K562 (cell line): ENCODE results near the gene RTP3. TPM values are rescaled to one million over a fixed set of nuclear protein-coding genes. Genes with fewer than 3 reads are reported as not detected.

Experiments used
- ATAC-seq: fragments of 200-7000 bp; cut with Tn5 transposase; 3 replicates; pipeline ENCODE4 v1.9.1; 2020; ENCODE audit warnings: moderate library complexity
- BruUV-seq: library from RNA; stranded (reverse); fragments of 400-500 nt; replicated peaks from 2 replicates; lab custom pipeline; 2021; lab: Mats Ljungman, UMichigan
- CTCF ChIA-PET: fragments of 300-600 bp; formaldehyde crosslinking; extraction: SDS; loops from one replicate; lab custom pipeline; 2021; ENCODE audit warnings: low intra/inter-chr PET ratio; lab: Yijun Ruan, JAX
- POLR2A ChIA-PET: fragments of 300-600, 350-650 bp; sonication (Branson Sonifier 250); formaldehyde crosslinking; extraction: SDS; loops from one replicate; lab custom pipeline; 2021; ENCODE audit warnings: antibody characterized with exemption, inconsistent platforms; lab: Yijun Ruan, JAX
- DNase-seq, 4 experiments: peaks; one replicate each; pipeline versions ENCODE4 v3.0.0 to v3.0.0-alpha.2; 2011 to 2018; ENCODE audit warnings: low spot score in 3 of 4, mixed read lengths in 3 of 4; ENCODE audit errors: extremely low read depth in 1 of 4
- FAIRE-seq: peaks from 2 replicates; lab custom pipeline; 2011; peaks lifted over from hg19 to GRCh38; lab: Jason Lieb, UNC
- H2AFZ ChIP-seq: 2 replicates; pipeline ENCODE4 v1.6.0; 2011; ENCODE audit warnings: low read depth, low read length, control low read depth, inconsistent platforms
- H3K27ac ChIP-seq: fragments of 200-600 bp; 3 replicates; pipeline ENCODE4 v1.8.0; 2011; ENCODE audit warnings: low read depth, mild to moderate bottlenecking, control low read depth, inconsistent platforms, low read length, moderate library complexity, mixed read lengths; ENCODE audit errors: extremely low read depth
- H3K27me3 ChIP-seq, 2 experiments: fragments of 300-600 bp in 1 of 2; 2 replicates in 1 of 2; 3 replicates in 1 of 2; pipeline versions ENCODE4 v1.6.0 to v1.8.0; 2011; ENCODE audit warnings: inconsistent platforms in 2 of 2, low read length in 2 of 2, mild to moderate bottlenecking in 1 of 2, mixed read lengths in 1 of 2, moderate library complexity in 1 of 2; ENCODE audit not compliant: control insufficient read depth in 2 of 2, insufficient read depth in 2 of 2
- H3K36me3 ChIP-seq: fragments of 300-600 bp; 3 replicates; pipeline ENCODE4 v1.8.0; 2011; ENCODE audit warnings: mild to moderate bottlenecking, low read length, inconsistent platforms; ENCODE audit not compliant: control insufficient read depth, insufficient read depth
- H3K4me1 ChIP-seq, 2 experiments: fragments of 200-600 bp in 1 of 2; replicated peaks in 1 of 2; 2 replicates in 1 of 2; 3 replicates in 1 of 2; pipeline versions ENCODE4 v1.5.1 to v1.8.0; 2011; ENCODE audit warnings: inconsistent platforms in 2 of 2, low read length in 2 of 2, mild to moderate bottlenecking in 1 of 2, mixed read lengths in 1 of 2, moderate library complexity in 1 of 2; ENCODE audit not compliant: control insufficient read depth in 2 of 2, insufficient read depth in 2 of 2
- H3K4me2 ChIP-seq: 2 replicates; pipeline ENCODE4 v1.6.1; 2011; ENCODE audit warnings: low read length, control low read depth, inconsistent platforms, mixed read lengths; ENCODE audit not compliant: insufficient read depth
- H3K4me3 ChIP-seq: fragments of 200-600 bp; sonication (generic), shearing (Covaris generic); 2 replicates; pipeline ENCODE4 v1.5.1; 2016; ENCODE audit warnings: control low read depth, inconsistent platforms
- H3K79me2 ChIP-seq: fragments of 200-600 bp; 3 replicates; pipeline ENCODE4 v1.8.0; 2011; ENCODE audit warnings: low read length, inconsistent platforms; ENCODE audit not compliant: control insufficient read depth, insufficient read depth
- H3K9ac ChIP-seq, 2 experiments: 2 replicates each; pipeline versions ENCODE4 v1.6.0 to v1.6.1; 2011; ENCODE audit warnings: low read depth in 2 of 2, low read length in 2 of 2, control low read depth in 1 of 2, inconsistent platforms in 1 of 2, mild to moderate bottlenecking in 1 of 2, mixed read lengths in 1 of 2; ENCODE audit not compliant: insufficient read depth in 1 of 2
- H3K9me1 ChIP-seq: one replicate; pipeline ENCODE4 v1.6.0; 2011; ENCODE audit warnings: inconsistent platforms, mild to moderate bottlenecking, low read length, moderate library complexity; ENCODE audit not compliant: control insufficient read depth, insufficient read depth
- H3K9me3 ChIP-seq: replicated peaks from 2 replicates; pipeline ENCODE4 v1.5.1; 2011; ENCODE audit warnings: low read depth, low read length, inconsistent platforms; ENCODE audit not compliant: control insufficient read depth, insufficient read depth
- H4K20me1 ChIP-seq: replicated peaks from 2 replicates; pipeline ENCODE4 v1.6.1; 2011; ENCODE audit warnings: low read length, inconsistent platforms, mixed read lengths; ENCODE audit not compliant: control insufficient read depth, insufficient read depth
- CBX2 ChIP-seq: fragments of 200-600 bp; sonication (generic); IDR thresholded peaks from one replicate; pipeline ENCODE4 v1.6.1; 2012; ENCODE audit warnings: mild to moderate bottlenecking, low read length, inconsistent platforms; ENCODE audit not compliant: insufficient read depth, poor library complexity, severe bottlenecking
- CBX8 ChIP-seq: fragments of 200-600 bp; sonication (generic); IDR thresholded peaks from 2 replicates; pipeline ENCODE4 v1.6.1; 2012; ENCODE audit warnings: borderline replicate concordance, mixed run types, low read depth, mild to moderate bottlenecking, moderate library complexity, mixed read lengths, low read length, control low read depth, inconsistent platforms; ENCODE audit not compliant: poor library complexity, severe bottlenecking; ENCODE audit errors: extremely low read depth
- ETV6 ChIP-seq, 3 experiments: fragments of 150-350 bp in 1 of 3; sonication (generic) in 1 of 3; formaldehyde crosslinking in 1 of 3; IDR thresholded peaks; 2 replicates each; pipeline versions ENCODE4 v1.6.1 to v1.8.0; 2014 to 2022; ENCODE audit warnings: borderline replicate concordance in 2 of 3, low read depth in 2 of 3, antibody characterized with exemption in 1 of 3, low read length in 1 of 3, mild to moderate bottlenecking in 1 of 3, missing genetic modification reagents in 1 of 3
- MECOM ChIP-seq: fragments of 250-450 bp; sonication (Bioruptor Pico); IDR thresholded peaks from 2 replicates; pipeline ENCODE4 v1.8.0; 2022; ENCODE audit warnings: inconsistent platforms
- NFIX ChIP-seq: fragments of 250-450 bp; sonication (Bioruptor Pico); IDR thresholded peaks from 2 replicates; pipeline ENCODE4 v1.4.0; 2020; ENCODE audit warnings: low read depth, mild to moderate bottlenecking, moderate library complexity
- SMAD3 ChIP-seq: fragments of 450-650 bp; formaldehyde crosslinking; conservative IDR thresholded peaks from 2 replicates; pipeline ENCODE4 v1.4.0; 2020; ENCODE audit warnings: mild to moderate bottlenecking
- THRAP3 ChIP-seq: fragments of 450-650 bp; IDR thresholded peaks from 2 replicates; pipeline ENCODE4 v1.6.1; 2016; ENCODE audit warnings: mild to moderate bottlenecking, inconsistent platforms, borderline replicate concordance
- WGBS: fragments of 100-300 bp; shearing (Covaris generic); methylation state at CpG from one replicate; pipeline ENCODE4 v1.1.6; 2016; ENCODE audit warnings: low coverage, mixed read lengths; ENCODE audit not compliant: insufficient coverage; ENCODE audit errors: missing lambda C conversion rate; 5-methylcytosine and 5-hydroxymethylcytosine counted together
- in situ Hi-C: fragments of 300-500 bp; cut with MboI; formaldehyde crosslinking; loops from 4 replicates; pipeline ENCODE4 v1.15.0; 2018; ENCODE audit warnings: inconsistent platforms, mixed read lengths
- intact Hi-C: fragments of 100-400 bp; cut with micrococcal nuclease; formaldehyde crosslinking; loops from 2 replicates; pipeline ENCODE4 v1.14.2; 2022
- polyA plus RNA-seq, 8 experiments: library from polyadenylated mRNA; depleted of rRNA in 4 of 8; stranded (reverse) in 5 of 8; unstranded in 3 of 8; fragments of >200 nt; fragmentation: Nextera tagmentation in 2 of 8; fragmentation: Illumina TruSeq in 1 of 8; extraction: Ambion mirVana in 2 of 8; extraction: Trizol in 1 of 8; gene quantifications; 2 replicates each; pipeline versions ENCODE4 v1.2.1 to v1.2.3, GENCODE V29; 2011 to 2014; ENCODE audit warnings: inconsistent platforms in 1 of 8, missing spikeins in 1 of 8
- total RNA-seq, 7 experiments: library from RNA; depleted of rRNA in 6 of 7; stranded (reverse); fragments of >200 nt in 6 of 7; fragmentation: Illumina TruSeq in 2 of 7; extraction: Trizol in 2 of 7; gene quantifications; 2 replicates each; pipeline versions ENCODE4 v1.2.1 to v1.2.3, GENCODE V29; 2011 to 2021; ENCODE audit warnings: low replicate concordance in 1 of 7
- TF ChIP-seq, protein P1 (sequence below): IDR thresholded peaks from 3 replicates; pipeline ENCODE4 v1.6.1; 2011; ENCODE audit warnings: borderline replicate concordance, mild to moderate bottlenecking; ENCODE audit not compliant: insufficient read length, insufficient read depth
- TF ChIP-seq, protein P2 (sequence below): sonication (generic); formaldehyde crosslinking; IDR thresholded peaks from 2 replicates; pipeline ENCODE4 v1.8.1; 2022; ENCODE audit warnings: missing genetic modification reagents

The RTP3 gene
- total and polyA plus RNA-seq, 9 of the 15 experiments (the other 6 are each of a cell fraction or from before 2014, with no cell fraction given) = not detected

DNA sequence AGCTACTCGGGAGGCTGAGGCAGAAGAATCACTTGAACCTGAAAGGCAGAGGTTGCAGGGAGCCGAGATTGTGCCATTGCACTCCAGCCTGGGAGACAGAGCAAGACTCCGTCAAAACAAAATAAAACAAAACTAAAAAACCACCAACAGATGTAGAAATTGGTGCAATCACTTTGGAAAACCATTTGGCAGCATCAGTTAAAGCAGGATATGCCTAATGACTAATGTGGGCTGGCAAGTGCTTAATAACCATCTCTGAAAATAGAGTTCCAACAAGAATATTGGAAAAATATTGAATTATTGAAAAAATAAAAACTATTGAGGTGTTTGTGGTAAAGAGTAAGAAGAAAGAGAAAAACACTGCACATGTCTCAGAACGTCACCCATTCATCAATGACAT lies 16.1 kb upstream of the RTP3 start:
- POLR2A ChIA-PET = interaction anchor here (0.9 kb wide), 1 partner anchor 28 kb away, joined by 3 read pairs; no protein-coding TSS in a partner anchor
- H3K9ac ChIP-seq = no peak overlapping the region
- 0% methylated on average over 4 of the region's 4 CpGs for WGBS
- H3K4me2 ChIP-seq = no peak overlapping the region
- no peak overlapping the region for H2AFZ ChIP-seq
- intact Hi-C loops (no loop called here), in situ Hi-C loops (loop anchor here (5.0 kb wide), 1 partner anchor 156 kb away; no protein-coding TSS in a partner anchor)
- H4K20me1 ChIP-seq = no peaks in the 10 kb centered on the region
- no peaks in the 10 kb centered on the region for H3K79me2 ChIP-seq
- CTCF ChIA-PET = no interaction called here
- H3K9me1 ChIP-seq = no peaks in the 10 kb centered on the region
- H3K36me3 ChIP-seq = no peaks in the 10 kb centered on the region
- DNase-seq (no peak), FAIRE-seq (no peak), ATAC-seq (no peak)
- H3K4me3 ChIP-seq = no peak overlapping the region
- H3K27ac ChIP-seq = no peak overlapping the region
- H3K4me1 ChIP-seq = peaks cover 0 to 7% of the 10 kb centered on the region in 2 experiments; a peak in 2 of 5 replicates
- H3K9me3 ChIP-seq = no peaks in the 10 kb centered on the region
- peaks cover 24 to 38% of the 10 kb centered on the region in 2 experiments for H3K27me3 ChIP-seq
- BruUV-seq = no TSS peak
- TF ChIP-seq MECOM (CRISPR knock-in tag) (no peak), CBX8 (no peak), CBX2 (no peak), SMAD3 (no peak), THRAP3 (no peak), ETV6 (IDR thresholded peaks at IDR 0.05; ENCODE audit: borderline replicate concordance in 1 of 2, low read depth in 2 of 2, low read length in 1 of 2) (no peak), ETV6 (CRISPR knock-in tag; IDR thresholded peaks at IDR 0.05; ENCODE audit: borderline replicate concordance) (no peak), NFIX (CRISPR knock-in tag) (no peak)
- TF ChIP-seq, protein P1, sequence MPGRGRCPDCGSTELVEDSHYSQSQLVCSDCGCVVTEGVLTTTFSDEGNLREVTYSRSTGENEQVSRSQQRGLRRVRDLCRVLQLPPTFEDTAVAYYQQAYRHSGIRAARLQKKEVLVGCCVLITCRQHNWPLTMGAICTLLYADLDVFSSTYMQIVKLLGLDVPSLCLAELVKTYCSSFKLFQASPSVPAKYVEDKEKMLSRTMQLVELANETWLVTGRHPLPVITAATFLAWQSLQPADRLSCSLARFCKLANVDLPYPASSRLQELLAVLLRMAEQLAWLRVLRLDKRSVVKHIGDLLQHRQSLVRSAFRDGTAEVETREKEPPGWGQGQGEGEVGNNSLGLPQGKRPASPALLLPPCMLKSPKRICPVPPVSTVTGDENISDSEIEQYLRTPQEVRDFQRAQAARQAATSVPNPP = no peak
- TF ChIP-seq, protein P2, sequence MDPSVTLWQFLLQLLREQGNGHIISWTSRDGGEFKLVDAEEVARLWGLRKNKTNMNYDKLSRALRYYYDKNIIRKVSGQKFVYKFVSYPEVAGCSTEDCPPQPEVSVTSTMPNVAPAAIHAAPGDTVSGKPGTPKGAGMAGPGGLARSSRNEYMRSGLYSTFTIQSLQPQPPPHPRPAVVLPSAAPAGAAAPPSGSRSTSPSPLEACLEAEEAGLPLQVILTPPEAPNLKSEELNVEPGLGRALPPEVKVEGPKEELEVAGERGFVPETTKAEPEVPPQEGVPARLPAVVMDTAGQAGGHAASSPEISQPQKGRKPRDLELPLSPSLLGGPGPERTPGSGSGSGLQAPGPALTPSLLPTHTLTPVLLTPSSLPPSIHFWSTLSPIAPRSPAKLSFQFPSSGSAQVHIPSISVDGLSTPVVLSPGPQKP = no peak
